ENCODE data around the gene BCL2L14. TPM values are rescaled to one million over a fixed set of nuclear protein-coding genes. Genes with fewer than 3 reads are reported as not detected.
"Not testable (repeated sequence)": the region's sequence is repeated elsewhere in the genome, so short reads cannot be mapped to it uniquely, and the experiment has no call there.

BCL2L14 gene
- total RNA-seq, 1 donor from 2014 or later = not detected

DNA sequence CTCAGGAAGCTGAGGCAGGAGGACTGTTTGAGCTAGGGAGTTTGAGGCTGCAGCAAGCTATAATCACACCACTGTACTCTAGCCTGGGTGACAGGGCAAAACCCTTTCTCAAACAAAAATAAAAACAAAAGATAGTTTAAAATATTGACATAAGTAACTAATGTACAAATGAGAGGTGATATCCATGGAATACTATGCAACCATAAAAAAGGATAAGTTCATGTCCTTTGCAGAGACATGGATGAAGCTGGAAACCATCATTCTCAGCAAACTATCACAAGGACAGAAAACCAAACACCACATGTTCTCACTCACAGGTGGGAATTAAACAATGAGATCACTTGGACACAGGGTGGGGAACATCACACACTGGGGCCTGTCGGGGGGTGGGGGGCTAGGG is 73.8 kb downstream of the BCL2L14 start:
- ATAC-seq; intact Hi-C loops (cut with DNase I); DNase-seq (ENCODE audit: missing footprints): not testable (repeated sequence)

DNA sequence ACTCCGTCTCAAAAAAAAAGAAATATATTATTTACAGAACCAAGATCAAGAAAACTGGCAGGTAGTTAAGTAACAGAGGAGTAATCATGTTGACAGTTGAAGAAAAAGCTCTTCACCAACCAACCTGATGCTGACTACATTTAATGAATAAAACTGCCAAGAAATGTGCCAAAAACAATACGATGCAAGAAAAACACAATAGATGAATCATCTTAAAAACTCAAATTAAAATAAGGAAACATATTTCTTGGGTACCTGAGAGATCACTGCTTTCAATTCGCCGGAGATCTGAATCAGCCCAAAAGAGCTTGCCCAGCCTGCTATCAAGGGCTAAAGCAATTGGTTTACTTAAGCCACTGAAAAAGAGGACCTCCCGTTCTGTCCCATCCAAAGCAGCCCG is 76.4 kb downstream of the BCL2L14 start:
- intact Hi-C loops (cut with DNase I) = no loop called here
- ATAC-seq (no peak), DNase-seq (ENCODE audit: missing footprints) (no peak)

Small RNA genes lying within 50 kb of the gene (microRNA-seq; reads per million reads assigned to microRNA genes)
- not detected for gene MIR1244-4

Other genes with a start within 250 kb of the BCL2L14 start
- gene LRP6, start 196.1 kb downstream of the BCL2L14 start, total RNA-seq = 20.1 TPM